ENCODE data around the gene QRSL1.
"Not testable (repeated sequence)": the region's sequence is repeated elsewhere in the genome, so short reads cannot be mapped to it uniquely, and the experiment has no call there.

Gene QRSL1

GRCh38 chr6:106622412-106622811 is 7.0 kb upstream of the QRSL1 start:
- no peak for DNase-seq (ENCODE audit: low read depth, low spot score)

- no peak for DNase-seq (ENCODE audit: low read depth, low spot score)
Observed at GRCh38 chr6:106623039-106623438, 6.3 kb upstream of the QRSL1 start.

DNA sequence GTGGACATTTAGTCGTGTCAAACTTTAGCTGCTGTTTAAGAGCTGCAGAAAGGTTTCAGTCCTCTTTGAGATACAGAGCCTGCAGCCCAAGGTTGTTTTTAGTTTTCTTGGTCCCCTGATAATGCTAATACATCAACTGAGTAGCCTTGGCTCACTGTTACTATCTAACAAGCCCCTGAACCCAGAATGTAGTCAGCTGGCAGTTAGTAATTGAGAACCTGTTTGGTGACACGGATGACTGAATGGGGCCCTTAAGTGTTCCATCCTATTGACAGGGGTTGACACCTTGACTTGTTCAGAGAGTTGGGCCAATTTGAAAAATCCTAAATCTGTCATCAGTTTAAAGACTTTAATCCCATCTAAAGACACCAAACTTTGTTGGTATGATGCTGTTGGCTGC is 2.9 kb upstream of the QRSL1 start:
- no peak for DNase-seq (ENCODE audit: low read depth, low spot score)

GRCh38 chr6:106627760-106628159 is 1.6 kb upstream of the QRSL1 start:
- not testable (repeated sequence) for DNase-seq (ENCODE audit: low read depth, low spot score)

- DNase-seq (ENCODE audit: low read depth, low spot score) = no peak
Observed at GRCh38 chr6:106628658-106629102, 698 bp upstream of the QRSL1 start.

- DNase-seq (ENCODE audit: low read depth, low spot score) = no peak
Observed at GRCh38 chr6:106629859-106630163, 433 bp downstream of the QRSL1 start.

DNA sequence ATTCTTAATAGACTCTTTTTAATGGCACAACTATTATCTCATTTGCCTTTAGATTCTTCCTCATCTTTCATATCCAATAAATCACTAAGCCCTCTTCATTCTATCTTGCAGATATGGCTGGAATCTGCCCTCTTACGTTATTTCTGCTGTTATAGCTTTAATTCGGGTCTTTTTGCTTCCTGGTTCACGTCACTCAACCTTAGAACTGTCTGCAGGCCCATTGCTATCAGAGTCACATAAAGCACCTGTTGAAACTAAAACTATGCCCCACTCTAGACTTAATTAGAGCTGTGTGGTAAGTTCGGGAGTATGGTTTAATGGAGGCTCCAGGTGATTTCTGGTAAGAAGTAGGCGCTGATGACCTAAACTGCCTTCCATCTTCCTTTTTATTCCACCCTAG is 988 bp downstream of the QRSL1 start:
- DNase-seq (ENCODE audit: low read depth, low spot score) = no peak

DNA sequence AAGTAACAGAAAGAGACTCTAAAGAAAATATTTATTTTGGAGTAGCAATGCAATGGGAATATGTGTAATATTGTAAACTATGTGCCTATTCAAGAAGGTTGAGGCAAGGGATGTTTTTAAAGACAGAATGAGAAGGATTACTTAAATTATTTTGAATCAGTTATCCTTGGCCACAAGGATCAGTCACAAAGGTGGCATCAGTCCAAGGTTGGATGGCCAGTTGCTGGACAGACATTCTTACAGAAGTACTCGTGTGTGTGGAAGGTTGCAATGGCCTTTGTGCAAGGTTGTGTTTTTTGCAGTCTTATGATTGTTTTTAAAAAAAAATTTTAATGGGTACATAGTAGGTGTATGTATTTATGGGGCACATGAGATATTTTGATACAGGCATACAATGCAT is 2.0 kb downstream of the QRSL1 start:
- peak; percentile 27 for DNase-seq (ENCODE audit: low read depth, low spot score)

DNA sequence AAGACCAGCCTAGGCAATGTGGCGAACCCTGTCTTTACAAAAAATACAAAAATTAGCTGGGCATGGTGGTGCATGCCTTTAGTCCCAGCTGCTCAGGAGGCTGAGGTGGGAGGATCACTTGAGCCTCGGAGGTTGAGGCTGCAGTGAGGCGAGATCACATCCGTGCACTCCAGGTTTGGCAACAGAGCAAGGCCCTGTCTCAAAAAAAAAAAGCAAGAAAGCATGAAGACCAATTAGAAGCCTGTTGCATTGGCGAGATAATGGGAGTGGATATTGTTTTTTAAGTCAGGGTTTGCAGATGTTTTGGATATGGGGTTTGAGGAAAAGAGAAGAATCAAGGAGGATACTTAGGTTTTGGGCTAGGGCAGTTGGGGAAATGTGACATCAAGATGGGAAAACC is 5.2 kb downstream of the QRSL1 start:
- DNase-seq (ENCODE audit: low read depth, low spot score) = no peak

- no peak for DNase-seq (ENCODE audit: low read depth, low spot score)
Observed at GRCh38 chr6:106637051-106637716, 7.8 kb downstream of the QRSL1 start.

DNA sequence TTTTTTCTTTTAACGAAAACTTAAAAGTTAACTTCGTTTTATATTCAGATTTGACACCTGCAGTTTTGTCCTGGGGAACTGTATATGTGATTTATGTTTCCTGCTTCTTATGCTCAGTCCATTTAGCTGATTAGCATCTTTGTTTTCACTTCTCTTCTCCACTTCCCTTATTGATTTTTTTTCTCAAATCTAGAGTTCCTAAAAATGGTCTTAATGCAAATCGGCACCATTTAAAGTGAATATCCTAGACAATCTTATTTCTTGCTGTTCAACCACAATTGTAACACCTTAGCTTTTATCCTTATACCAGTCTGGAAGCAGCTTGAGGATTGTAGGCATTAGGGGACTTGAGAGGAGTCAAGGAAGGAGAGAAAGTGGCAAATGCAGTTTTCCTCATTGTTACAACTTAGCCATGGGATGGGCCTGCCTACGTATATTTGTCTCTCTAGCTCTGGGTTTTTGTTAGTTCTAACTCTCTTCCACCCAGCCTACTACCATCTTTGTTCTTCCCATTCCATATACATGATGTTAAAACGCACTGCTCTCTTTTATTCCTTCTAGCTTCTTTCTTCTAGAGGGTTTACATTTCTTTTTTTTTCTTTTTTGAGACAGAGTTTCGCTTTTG is 8.5 kb downstream of the QRSL1 start:
- no peak for DNase-seq (ENCODE audit: low read depth, low spot score)

- DNase-seq (ENCODE audit: low read depth, low spot score) = no peak
Observed at GRCh38 chr6:106639812-106640211, 10.4 kb downstream of the QRSL1 start.

GRCh38 chr6:106642476-106642875 is 13.1 kb downstream of the QRSL1 start:
- peak; percentile 40 for DNase-seq (ENCODE audit: low read depth, low spot score)

DNA sequence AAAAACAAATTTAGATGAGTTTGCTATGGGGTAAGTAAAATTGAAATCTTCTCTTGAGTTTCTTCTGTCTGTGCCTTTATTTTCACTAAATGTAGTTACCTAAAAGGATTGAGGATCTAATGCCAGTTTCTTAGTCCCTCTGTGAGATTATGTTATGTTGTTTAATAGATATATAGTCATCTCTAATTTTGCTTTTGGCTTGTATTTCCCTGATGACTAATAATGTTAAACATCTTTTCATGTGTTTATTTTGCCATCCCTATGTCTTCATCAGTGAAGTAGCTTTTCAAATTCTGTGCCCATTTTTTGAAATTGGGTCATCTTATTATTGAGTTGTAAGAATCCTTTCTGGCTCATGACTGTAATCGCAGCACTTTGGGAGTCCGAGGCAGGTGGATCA is 13.7 kb downstream of the QRSL1 start:
- no peak for DNase-seq (ENCODE audit: low read depth, low spot score)

- DNase-seq (ENCODE audit: low read depth, low spot score) = no peak
Observed at GRCh38 chr6:106648651-106649308, 19.4 kb downstream of the QRSL1 start.

GRCh38 chr6:106658469-106658868 is 29.1 kb downstream of the QRSL1 start:
- peak; percentile 9 for DNase-seq (ENCODE audit: low read depth, low spot score)

GRCh38 chr6:106659859-106660258 is 30.5 kb downstream of the QRSL1 start:
- no peak for DNase-seq (ENCODE audit: low read depth, low spot score)

DNA sequence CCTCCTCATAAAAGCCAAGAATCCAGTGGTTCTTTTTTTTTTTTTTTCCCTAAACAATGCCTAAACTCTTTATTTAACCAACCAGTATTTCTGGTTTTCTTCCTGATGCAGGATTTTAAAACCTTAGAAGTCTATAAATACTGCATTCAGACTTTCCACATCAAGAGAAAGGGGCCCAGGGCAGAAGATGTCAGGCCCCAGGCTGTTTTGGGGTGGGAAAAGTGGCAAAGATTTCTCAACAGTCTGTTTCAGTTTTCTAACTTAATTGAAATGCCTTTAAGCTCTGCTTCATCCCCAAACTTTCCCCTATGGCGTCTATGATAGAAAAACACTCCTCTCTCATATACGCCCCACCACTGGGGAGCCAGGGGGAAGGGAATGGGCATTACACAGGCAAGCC is 33.1 kb downstream of the QRSL1 start:
- no peak for DNase-seq (ENCODE audit: low read depth, low spot score)

DNA sequence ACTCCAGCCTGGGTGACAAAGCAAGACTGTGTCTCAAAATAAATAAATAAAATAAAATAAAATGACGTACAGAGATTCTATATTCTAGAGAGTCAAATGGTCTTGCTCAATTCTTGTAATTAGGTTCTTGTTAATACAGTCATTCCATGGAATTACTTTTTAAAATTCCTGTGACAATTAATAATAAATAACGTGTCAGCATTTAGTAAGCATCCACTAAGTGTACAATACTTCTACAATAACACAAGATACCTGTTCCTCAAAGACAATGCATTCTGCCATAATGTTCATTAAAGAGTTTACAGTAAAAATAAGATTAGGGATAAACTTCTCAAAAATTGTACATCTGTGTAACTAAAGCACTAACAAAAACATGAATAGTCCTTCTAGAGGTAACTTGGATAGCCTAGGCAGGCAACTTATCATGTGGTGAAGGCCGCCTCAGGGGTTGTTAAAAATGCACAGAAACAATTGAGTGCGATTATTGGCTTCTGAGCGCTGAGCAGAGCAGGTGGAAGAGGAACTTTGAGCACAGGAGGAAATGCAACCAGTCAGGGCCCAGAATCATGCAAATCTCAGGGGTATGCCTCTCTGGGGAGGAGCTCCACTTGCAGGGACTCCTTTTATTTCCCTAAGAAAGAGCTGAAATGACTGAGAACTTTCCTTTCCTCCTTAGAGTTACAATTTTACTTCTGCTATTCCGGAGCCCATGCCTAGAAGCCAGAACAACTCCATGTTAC is 37.1 kb downstream of the QRSL1 start:
- no peak for DNase-seq (ENCODE audit: low read depth, low spot score)

- DNase-seq (ENCODE audit: low read depth, low spot score) = no peak
Observed at GRCh38 chr6:106667022-106667402, 37.6 kb downstream of the QRSL1 start.

- DNase-seq (ENCODE audit: low read depth, low spot score) = no peak
Observed at GRCh38 chr6:106670236-106670635, 40.9 kb downstream of the QRSL1 start.

- no peak for DNase-seq (ENCODE audit: low read depth, low spot score)
Observed at GRCh38 chr6:106671651-106672050, 42.3 kb downstream of the QRSL1 start.
